ENCODE measurements around the gene PINLYP.
"Not testable (repeated sequence)": the region's sequence is repeated elsewhere in the genome, so short reads cannot be mapped to it uniquely, and the experiment has no call there.

Gene PINLYP

DNA sequence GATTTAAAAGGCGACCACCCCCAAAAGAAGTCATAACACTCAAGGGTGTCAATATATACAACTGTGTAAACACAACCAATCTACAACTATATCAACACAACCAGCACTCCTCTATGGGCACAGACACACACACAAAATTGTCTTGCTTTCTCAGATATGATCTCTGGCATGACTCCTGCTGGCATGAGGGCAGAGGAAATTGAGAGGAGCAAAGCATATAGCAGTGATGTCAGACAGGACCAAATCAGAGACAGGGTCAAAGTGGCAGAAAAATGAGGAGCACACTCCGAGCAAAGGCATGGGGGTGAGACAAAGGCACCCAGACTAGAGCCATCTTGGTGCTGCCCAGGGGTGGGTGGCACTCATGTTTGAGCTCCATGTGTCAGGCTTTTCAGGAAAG lies 10.7 kb downstream of the PINLYP start:
- DNase-seq = no peak

DNA sequence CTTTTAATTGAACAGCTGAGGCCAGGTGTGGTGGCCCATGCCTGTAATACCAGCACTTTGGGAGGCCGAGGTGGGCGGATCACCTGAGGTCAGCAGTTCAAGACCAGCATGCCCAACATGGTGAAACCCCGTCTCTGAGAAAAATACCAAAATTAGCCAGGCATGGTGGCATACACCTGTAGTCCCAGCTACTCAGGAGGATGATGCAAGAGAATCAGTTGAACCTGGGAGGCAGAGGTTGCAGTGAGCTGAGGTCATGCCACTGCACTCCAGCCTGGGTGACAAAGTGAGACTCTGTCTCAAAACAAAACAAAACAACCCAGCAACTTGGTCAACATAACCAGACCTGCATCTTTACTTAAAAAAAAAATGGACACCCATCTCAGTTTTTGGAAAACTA lies 11.4 kb downstream of the PINLYP start:
- DNase-seq = not testable (repeated sequence)

DNA sequence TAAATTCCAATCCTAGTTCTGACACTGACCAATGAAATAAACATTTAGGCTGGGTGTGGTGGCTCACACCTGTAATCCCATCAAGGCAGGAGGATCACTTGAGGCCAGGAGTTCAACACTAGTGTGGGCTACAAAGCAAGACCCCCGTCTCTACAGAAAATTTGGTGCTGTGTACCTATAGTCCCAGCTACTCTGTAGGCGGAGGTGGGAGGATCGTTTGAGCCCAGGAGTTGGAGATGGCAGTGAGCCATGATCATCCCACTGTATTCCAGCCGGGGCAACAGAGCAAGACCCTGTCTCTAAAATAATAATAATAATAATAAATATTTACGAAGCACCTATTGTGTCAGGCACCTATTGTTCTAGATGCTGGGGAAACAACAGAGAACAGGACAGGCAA lies 13.7 kb downstream of the PINLYP start:
- no peak for DNase-seq

DNA sequence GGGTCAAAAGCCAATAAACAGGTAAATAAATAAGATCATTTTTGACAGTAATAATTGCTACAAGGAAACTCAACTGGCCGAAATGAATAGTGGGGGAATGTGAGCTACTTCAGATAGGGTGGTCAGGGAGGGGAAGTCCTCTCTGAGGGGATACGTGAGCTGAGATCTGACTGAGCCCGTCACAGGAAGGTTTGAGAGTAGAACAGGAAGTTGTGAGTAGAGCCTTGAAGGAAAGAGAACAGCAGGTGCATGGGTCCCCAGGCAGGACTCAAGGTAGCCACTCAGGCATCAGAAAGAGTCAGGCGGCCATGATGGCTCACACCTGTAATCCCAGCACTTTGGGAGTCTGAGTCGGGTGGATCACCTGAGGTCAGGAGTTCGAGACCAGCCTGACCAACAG lies 14.1 kb downstream of the PINLYP start:
- DNase-seq = no peak

DNA sequence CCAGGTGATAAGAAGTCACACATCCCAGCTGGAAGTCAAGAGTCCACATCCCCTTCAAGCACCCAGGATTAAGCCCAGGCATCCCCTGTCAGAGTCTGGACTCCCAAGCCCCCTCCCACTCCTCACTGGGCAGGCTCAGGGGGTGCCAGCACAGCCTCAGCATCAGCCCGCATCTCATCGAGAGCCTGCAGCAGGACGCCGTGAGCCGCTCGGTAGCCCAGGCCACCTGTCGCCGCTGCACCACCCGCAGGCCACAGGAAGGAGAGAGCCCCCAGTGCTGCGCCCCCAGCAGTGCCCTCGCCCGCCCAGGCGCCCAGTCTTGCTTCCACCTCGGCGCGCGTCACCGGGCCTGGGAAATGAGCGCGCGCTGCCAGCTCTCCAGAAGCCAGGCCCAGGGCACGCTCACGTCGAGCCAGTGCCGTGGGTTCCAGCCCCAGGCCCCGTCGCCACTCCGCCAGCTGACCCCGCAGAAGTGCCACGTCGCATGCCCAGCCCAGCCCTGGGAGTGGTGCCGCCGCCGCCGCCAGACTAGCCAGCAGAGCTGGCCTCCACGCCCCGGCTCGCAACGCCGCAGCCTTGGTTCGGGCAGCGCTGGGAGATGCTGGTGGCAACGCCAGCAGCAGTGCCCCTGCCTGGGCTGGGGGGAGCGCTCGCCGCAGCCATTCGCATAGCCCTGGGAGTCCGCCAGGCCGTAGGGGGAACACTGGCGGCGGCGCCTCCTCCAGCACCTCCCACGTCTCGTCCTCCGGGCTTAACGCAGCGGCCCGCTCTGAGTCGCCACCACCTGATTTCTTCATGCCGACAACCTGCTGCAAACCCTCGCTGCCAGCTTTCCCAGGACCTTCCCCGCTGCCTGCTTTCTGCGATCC lies 16.5 kb downstream of the PINLYP start:
- DNase-seq = no peak

DNA sequence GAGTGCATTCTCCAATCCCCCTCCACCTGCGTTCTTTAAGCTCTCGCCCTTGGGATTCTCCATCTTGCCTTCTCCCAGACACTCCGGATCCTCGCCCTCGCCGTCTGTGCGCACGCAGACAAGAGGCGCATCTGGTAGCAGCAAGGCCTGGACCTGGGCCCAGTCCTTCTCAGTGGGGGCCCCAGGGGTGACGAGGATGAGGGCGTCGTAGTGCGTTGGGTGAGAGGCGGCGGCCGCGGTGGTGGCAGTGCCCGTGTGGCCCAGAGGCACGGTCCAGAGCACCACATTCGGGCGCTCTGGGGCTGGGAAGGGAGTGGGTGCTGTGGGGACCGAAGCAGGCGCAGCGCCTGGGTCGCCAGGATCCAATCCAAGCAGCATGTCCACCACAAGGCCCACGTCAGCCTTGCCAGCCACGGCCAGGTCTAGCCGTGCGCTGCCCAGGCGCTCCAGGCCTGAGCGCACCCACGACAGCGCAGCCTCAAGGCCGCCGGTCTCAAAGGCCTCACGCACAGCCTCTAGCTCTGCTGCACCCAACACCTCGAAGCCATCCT lies 17.3 kb downstream of the PINLYP start:
- no peak for DNase-seq

DNA sequence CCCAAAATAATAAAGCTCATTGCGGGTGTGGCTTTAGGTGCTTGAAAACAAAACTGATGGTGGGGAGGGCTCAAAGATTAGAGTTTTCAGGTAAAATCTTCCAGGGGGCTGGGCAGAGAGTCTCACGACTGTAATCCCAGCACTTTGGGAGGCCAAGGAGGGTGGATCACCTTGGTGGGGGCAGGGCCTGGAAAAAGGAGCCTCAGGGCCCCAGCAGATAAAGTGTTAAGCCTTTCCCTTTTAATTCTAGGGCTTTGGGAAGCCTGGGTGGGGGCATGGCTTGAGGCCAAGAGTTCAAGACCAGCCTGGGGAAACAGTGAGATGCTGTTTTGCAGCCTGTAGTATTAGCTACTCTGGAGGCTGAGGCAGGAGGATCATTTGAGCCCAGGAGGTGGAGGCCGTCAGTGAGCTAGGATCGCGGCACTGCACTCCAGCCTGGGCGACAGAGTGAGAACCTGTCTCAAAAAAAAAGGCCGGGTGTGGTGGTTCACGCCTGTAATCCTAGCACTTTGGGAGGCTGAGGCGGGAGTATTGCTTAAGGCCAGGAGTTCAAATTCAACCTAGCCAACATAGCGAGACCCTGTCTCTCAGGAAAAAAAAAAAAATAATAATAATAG lies 18.6 kb downstream of the PINLYP start:
- no peak for DNase-seq

DNA sequence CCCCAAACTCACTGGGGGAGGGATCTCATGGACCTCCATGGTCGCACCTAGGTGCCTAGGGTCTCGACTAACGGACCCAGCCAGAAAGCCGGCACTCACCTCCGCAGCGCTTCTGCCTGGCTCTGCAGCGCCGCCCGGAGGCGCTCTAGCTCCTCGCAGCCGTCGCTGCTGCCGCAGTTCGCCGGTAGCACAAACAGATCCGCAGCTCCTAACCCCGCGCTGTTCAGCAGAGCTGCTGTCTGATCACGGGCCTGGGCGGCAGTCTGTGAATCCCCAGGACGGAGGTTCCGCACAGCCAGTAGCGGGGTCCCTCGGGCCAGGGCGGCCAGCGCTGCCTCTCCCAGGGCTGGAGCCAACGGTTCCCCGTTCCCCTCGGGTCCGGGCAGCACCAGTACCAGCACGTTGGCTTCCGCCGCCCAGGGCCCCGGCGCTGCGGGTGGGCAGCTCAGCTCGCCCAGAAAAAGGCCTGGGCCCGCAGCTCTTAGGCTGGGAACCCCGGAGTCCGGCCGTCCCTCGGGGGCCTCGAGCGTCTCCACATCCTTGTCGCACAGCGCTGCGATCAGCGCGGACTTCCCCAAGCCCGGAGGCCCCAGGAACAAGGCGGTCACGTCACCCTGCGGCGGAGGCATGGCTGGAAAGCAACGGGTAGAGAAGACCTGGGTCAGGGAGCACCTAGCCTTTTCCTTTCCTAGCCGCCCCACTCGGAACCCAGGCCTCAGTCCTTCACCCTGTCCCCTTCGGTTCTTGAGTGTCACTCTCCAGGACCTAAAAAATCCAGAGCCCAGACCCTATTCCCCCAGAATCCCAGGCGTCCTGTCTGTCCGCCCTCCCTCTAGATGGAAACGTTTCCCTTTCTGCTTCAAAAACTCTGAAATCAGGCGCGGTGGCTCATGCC lies 19.4 kb downstream of the PINLYP start:
- no peak for DNase-seq

DNA sequence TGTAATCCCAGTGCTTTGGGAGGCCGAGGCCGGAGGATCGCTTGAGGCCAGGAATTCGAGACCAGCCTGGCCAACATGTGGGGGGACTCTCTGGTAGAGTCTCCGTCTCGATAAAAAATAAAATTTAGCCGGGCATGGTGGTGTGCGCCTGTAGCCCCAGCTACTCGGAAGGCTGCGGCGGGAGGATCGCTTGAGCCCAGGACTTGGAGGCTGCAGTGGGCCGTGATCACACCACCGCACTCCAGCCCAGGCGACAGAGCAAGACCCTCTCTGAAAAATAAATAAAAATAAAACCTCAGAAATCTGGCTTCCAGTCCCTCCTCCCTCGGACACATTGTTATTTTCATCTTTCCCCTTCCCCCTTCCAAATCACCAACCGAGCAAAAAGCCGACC lies 20.0 kb downstream of the PINLYP start:
- DNase-seq = no peak

DNA sequence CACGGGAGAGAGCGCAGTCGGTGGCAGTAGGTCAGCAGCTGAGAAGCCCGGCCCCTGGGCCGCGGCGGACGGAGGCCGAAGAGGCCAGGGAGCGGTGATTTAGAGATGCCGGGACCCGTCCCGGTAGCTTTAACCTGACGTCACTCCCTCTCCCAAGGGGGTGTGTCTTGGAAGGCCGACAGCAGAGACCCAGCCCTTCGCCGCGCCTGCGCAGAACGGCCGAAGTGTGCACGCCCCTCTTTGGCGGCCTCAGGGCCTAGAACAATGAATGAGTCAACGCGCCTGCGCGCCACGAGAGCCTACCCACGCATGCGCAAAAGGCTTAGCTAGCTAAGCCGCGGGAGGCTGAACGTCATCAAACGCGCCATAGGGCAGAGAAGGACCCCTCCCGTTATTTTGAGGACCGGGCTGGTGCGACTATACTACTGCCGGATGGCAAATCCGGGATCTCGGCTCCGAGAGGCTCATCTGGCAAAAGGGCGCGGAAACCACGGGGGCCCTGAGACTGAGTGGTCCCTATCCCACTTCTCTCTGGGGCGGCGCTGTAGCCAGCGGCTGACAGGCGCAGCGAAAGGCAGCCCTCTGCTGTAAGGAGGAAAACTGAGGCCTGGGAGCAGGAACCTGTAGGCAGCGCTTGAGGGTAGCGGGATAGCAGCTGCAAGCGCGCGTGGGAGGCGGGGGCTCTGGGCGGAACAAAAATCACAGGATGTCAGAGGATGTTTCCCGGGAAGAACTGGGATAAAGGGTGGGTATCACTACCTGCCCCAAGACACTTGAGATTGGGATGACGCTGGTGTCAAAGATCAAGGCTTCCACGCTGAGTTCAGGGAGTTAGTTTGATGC lies 20.6 kb downstream of the PINLYP start, which contains the start of the genes IRGQ and ZNF576:
Gene IRGQ, minus strand, starts transcription at position 136 of the 843 bp plus-strand sequence. CDS start 796 bp downstream, outside the sequence.
Gene ZNF576, plus strand, starts transcription at position 597 of the 843 bp plus-strand sequence. CDS start 514 bp downstream, outside the sequence.
- peak; percentile 97 for DNase-seq

DNA sequence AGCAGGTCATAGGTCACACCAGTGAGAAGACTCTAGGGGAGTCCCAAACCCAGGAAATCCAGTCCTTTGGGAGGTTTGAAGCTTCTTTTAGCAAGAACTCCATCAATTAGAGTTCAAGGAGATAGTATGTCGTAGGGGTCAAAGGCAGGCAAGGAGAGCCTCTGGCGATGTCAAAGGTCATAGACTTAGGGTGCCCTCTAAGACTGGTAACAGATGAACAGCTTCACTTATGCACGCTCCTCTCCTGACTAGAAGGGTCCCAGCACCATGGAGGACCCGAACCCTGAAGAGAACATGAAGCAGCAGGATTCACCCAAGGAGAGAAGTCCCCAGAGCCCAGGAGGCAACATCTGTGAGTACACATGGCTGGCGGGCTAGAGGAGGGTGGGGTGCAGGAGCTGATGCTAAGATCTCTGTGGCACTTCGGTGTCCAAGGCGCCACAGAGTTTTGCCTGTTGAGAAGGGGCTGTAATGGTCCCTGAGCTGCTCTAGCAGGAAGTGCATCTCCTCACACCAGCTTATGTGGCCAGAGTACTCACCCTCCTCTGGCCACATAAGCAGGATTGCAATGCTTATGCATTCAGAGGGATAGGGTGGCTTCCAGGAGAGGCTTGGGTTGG lies 21.4 kb downstream of the PINLYP start:
- DNase-seq = no peak

DNA sequence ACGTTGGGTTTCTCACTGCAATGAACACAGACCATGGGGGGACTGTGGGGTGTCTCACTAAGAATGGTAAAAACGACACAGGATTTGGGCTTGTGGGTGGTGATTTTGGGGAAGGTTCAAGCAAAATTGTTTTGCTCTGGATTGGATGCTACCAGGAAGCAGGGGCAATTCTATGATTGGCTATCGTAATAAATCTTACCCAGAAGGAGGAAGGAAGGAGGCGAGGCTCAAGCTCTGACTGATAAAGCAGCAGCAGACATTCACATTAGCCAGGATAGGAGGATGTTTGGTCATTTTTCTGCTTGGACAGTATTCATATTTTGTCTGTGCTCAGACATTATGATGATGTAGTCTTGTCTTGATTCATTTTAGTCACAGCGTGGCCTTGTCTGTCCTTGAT lies 22.3 kb downstream of the PINLYP start:
- DNase-seq = no peak

DNA sequence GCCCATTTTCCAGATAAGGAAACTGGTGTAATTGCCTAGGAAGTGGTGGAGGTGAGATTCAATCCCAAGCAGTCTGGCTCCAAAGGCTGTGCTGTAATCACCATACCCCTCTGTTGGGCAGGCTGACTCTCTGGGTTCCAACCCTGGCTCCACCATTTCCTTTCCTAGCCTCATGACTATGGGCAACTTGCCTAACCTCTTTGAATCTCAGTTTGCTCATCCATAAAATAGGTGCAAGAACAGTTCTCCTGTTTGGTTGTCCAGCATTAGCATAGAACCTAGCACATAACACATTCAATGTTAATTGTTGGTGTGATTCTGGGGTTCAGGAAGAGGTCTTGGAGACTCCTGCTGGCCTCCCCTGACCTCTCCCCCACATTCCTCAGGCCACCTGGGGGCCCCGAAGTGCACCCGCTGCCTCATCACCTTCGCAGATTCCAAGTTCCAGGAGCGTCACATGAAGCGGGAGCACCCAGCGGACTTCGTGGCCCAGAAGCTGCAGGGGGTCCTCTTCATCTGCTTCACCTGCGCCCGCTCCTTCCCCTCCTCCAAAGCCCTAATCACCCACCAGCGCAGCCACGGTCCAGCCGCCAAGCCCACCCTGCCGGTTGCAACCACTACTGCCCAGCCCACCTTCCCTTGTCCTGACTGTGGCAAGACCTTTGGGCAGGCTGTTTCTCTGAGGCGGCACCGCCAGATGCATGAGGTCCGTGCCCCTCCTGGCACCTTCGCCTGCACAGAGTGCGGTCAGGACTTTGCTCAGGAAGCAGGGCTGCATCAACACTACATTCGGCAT lies 23.0 kb downstream of the PINLYP start:
- DNase-seq = no peak

DNA sequence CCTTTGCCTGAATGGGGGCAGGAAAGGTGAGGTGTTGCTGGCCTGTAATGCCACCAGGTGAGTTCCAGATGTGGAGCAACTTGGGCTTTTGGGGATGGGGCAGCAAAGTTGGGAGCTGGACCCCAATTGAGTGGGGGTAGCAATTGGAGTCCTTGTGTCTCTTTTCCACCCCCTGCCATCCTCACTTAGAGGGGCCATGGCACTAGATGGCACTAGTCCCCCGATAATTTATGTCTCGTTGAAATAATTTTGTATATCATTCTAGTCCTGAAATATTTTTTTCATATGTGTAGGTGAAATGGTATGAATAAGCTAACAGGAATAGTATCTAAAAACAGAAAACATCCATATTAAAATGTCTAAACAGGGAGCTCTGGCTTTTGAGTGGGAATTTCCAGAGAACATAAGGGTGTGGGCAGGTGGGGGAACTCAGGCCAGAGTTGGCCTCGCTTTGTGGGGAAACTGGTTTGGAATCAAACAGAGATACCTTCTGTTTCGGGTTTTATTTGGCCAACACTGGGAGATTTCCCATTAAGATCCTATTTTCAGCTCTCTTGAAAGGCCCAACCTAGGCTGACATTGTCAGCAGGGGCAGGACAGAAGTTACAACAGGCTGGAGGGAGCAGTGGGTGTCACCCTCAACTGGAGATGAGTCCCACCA lies 24.2 kb downstream of the PINLYP start:
- DNase-seq = no peak

DNA sequence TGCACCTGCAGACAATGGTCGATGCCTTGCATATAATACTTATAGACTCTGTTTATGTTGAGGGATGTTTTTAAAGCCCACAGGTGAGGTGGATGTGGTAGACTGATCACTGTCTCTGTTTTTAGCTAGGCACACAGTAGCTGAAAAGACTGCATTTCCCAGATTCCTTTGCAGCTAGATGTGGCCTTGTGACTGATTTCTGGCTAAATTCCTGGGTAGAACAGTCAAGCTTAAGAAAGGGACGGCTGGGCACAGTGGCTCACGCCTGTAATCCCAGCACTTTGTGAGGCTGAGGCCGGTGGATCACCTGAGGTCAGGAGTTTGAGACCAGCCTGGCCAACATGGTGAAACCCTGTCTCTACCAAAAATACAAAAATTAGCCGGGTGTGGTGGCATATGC lies 24.7 kb downstream of the PINLYP start:
- not testable (repeated sequence) for DNase-seq

DNA sequence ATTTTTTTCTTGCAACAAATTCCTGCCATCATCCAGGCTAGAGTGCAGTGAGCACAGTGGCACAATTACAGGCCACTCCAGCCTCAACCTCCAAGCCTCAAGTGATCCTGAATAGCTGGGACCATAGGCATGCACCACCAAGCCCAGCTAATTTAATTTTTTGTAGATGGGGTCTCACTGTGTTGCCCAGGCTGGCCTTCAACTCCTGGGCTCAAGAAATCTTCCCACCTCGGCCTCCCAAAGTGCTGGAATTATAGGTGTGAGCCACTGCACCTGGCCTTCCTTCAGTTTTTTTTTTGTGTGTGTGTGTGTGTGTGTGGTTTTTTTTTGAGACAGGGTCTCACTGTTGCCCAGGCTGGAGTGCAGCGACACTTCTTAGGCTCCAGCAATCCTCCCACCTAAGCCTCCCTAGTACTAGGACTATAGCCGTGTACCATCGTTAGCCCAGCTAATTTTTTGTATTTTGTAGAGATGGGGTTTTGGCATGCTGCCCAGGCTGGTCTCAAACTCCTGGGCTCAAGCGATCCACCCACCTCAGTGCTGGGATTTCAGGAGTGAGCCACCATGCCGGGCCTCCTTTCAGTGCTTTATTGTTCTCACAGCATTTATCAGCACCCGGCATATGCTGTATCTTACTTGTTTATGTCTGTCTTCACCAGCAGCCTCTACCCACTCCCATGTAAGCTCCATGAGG lies 30.4 kb downstream of the PINLYP start:
- DNase-seq = peak; percentile 41

DNA sequence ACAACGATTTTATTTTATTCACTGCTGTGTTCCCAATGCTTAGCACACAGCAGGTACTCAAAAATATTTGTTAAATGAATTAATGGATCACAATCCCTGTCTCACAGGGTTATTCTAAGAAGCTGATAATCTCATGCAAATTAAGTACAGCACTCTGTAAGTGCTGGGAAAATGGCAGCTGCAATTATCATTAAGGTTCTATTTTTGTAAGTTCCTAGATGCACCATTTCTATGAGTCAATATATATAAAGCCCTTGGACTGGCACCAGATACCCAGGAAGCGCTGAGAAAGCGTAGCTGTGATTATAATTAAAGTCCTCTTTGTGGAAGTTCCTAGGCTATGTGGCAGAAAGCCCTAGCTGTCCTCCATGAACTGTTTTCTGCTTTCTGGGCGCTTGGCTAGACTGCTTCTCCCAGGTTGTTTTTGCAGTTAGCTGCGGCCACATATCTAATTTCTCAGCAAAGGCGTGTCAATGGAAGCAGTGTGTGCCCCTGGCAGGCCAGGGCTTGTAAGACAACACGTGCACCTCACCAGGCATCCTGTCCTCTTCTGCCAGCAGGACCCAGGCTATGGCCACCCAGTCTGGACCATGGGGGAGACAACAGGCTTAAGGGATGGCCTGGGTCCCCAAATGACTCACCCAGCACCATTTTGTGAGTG lies 31.1 kb downstream of the PINLYP start:
- DNase-seq = no peak
